SU-DHL-6 (cell line): ENCODE measurements around the gene MC1R.

ENCODE experiments used
- EZH2phosphoT487 ChIP-seq: fragments of 200-600 bp; sonication (generic), shearing (Covaris generic); conservative IDR thresholded peaks from 2 replicates; pipeline ENCODE4 v1.6.1; 2018; ENCODE audit warnings: mild to moderate bottlenecking, antibody characterized with exemption, low read length, moderate library complexity, mixed read lengths
- TF ChIP-seq, protein P1 (sequence below): fragments of 200-600 bp; sonication (generic); IDR thresholded peaks from one replicate; pipeline ENCODE4 v1.5.1; 2017; ENCODE audit warnings: antibody characterized with exemption, mild to moderate bottlenecking, low read length, moderate library complexity; ENCODE audit not compliant: insufficient read depth, poor library complexity, severe bottlenecking

DNA sequence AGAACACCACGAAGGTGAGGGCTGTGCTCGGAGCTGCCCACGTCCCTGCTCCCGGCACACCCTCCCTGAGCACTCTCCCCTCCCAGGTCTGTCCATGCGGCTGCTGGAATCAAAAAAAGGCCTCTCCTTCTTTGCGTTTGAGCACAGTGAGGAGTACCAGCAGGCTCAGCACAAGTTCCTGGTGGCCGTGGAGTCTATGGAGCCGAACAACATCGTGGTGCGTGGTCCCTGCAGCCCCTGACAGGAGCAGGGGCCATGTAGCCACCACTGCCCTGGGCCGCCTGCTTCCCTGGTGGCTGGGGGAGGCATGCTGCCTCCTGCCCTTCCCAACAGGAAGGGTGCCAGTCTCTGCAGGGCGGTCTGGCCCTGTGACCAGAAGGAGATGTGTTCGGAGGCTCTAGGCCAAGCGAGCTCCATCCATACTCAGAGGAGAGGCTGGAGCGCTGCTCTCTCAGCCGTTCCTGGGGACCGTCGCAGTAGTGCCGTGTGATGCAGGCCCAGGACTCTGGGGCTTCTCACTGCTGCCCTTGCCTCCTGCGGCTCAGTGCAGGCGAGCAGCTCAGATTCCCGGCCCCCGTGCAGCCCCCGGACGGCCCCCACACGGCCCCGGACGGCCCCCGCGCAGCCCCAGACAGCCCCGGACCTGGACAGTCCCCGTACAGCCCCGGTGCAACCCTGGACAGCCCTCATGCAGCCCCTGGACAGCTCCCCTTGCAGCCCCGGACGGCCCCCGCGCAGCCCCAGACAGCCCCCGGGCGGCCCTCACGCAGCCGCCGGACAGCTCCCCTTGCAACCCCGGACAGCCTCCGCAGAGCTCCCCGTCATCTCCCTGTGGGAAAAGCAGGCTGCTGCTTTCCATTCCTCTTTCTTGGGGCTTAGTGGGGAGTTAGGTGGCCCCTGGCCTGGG lies 24.8 kb upstream of the MC1R start:
- no peak for TF ChIP-seq EZH2phosphoT487
- TF ChIP-seq, protein P1, sequence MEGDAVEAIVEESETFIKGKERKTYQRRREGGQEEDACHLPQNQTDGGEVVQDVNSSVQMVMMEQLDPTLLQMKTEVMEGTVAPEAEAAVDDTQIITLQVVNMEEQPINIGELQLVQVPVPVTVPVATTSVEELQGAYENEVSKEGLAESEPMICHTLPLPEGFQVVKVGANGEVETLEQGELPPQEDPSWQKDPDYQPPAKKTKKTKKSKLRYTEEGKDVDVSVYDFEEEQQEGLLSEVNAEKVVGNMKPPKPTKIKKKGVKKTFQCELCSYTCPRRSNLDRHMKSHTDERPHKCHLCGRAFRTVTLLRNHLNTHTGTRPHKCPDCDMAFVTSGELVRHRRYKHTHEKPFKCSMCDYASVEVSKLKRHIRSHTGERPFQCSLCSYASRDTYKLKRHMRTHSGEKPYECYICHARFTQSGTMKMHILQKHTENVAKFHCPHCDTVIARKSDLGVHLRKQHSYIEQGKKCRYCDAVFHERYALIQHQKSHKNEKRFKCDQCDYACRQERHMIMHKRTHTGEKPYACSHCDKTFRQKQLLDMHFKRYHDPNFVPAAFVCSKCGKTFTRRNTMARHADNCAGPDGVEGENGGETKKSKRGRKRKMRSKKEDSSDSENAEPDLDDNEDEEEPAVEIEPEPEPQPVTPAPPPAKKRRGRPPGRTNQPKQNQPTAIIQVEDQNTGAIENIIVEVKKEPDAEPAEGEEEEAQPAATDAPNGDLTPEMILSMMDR, result no peak
